ENCODE results near the gene LIMS3.
"Not testable (repeated sequence)": the region's sequence is repeated elsewhere in the genome, so short reads cannot be mapped to it uniquely, and the experiment has no call there.

Gene LIMS3

GRCh38 chr2:109897769-109898461 lies 573 bp upstream of the LIMS3 start:
- not testable (repeated sequence) for H4K8ac ChIP-seq (ENCODE audit: low read depth, low read length); H4K5ac ChIP-seq (ENCODE audit: low read length); H2BK15ac ChIP-seq (replicated peaks; ENCODE audit: low read depth); H3K36me3 ChIP-seq (ENCODE audit: control insufficient read depth, insufficient read depth, low read length); H3K4ac ChIP-seq (ENCODE audit: low read depth, low read length); DNase-seq; H2BK5ac ChIP-seq (ENCODE audit: low read length); H3K27me3 ChIP-seq (ENCODE audit: insufficient read depth, low read length, poor library complexity); H3K79me2 ChIP-seq (ENCODE audit: control insufficient read depth, insufficient read depth, low read length); H2BK120ac ChIP-seq (ENCODE audit: low read depth, low read length); H3K9ac ChIP-seq (ENCODE audit: low read length); H3K4me2 ChIP-seq (ENCODE audit: low read length); H3K27ac ChIP-seq (ENCODE audit: low read depth, low read length); H3K79me1 ChIP-seq (ENCODE audit: low read length); H2AK5ac ChIP-seq (ENCODE audit: low read length); H3K4me3 ChIP-seq (ENCODE audit: low read length); H3K23ac ChIP-seq (ENCODE audit: low read length); H3K18ac ChIP-seq (ENCODE audit: low read length); H3K56ac ChIP-seq (ENCODE audit: low read length); H3K4me1 ChIP-seq (ENCODE audit: control insufficient read depth, low read depth, low read length)
- no CpG with 5 or more reads among the region's 8 CpGs for WGBS (ENCODE audit: extremely low coverage, insufficient coverage, low lambda C conversion rate)

- H3K4me2 ChIP-seq (ENCODE audit: low read length); H4K8ac ChIP-seq (ENCODE audit: low read depth, low read length); H2AK5ac ChIP-seq (ENCODE audit: low read length); H3K36me3 ChIP-seq (ENCODE audit: control insufficient read depth, insufficient read depth, low read length); H3K79me2 ChIP-seq (ENCODE audit: control insufficient read depth, insufficient read depth, low read length); H3K4me1 ChIP-seq (ENCODE audit: control insufficient read depth, low read depth, low read length); H3K56ac ChIP-seq (ENCODE audit: low read length); H2BK15ac ChIP-seq (replicated peaks; ENCODE audit: low read depth); H3K9ac ChIP-seq (ENCODE audit: low read length); DNase-seq; H3K23ac ChIP-seq (ENCODE audit: low read length); H3K4me3 ChIP-seq (ENCODE audit: low read length); H2BK5ac ChIP-seq (ENCODE audit: low read length); H3K79me1 ChIP-seq (ENCODE audit: low read length); H3K4ac ChIP-seq (ENCODE audit: low read depth, low read length); H3K27me3 ChIP-seq (ENCODE audit: insufficient read depth, low read length, poor library complexity); H3K18ac ChIP-seq (ENCODE audit: low read length); H2BK120ac ChIP-seq (ENCODE audit: low read depth, low read length); H4K5ac ChIP-seq (ENCODE audit: low read length); H3K27ac ChIP-seq (ENCODE audit: low read depth, low read length): not testable (repeated sequence)
- no CpG with 5 or more reads among the region's 8 CpGs for WGBS (ENCODE audit: extremely low coverage, insufficient coverage, low lambda C conversion rate)
Measured at GRCh38 chr2:109905796-109906195, 7.3 kb downstream of the LIMS3 start.

- not testable (repeated sequence) for H3K4ac ChIP-seq (ENCODE audit: low read depth, low read length); H3K9ac ChIP-seq (ENCODE audit: low read length); H3K79me1 ChIP-seq (ENCODE audit: low read length); H3K4me2 ChIP-seq (ENCODE audit: low read length); H2BK15ac ChIP-seq (replicated peaks; ENCODE audit: low read depth); H3K36me3 ChIP-seq (ENCODE audit: control insufficient read depth, insufficient read depth, low read length); H4K8ac ChIP-seq (ENCODE audit: low read depth, low read length); H3K23ac ChIP-seq (ENCODE audit: low read length); H2AK5ac ChIP-seq (ENCODE audit: low read length); H3K27me3 ChIP-seq (ENCODE audit: insufficient read depth, low read length, poor library complexity); H3K56ac ChIP-seq (ENCODE audit: low read length); H2BK120ac ChIP-seq (ENCODE audit: low read depth, low read length); H3K18ac ChIP-seq (ENCODE audit: low read length); H3K79me2 ChIP-seq (ENCODE audit: control insufficient read depth, insufficient read depth, low read length); H3K4me1 ChIP-seq (ENCODE audit: control insufficient read depth, low read depth, low read length); H4K5ac ChIP-seq (ENCODE audit: low read length); DNase-seq; H3K4me3 ChIP-seq (ENCODE audit: low read length); H2BK5ac ChIP-seq (ENCODE audit: low read length); H3K27ac ChIP-seq (ENCODE audit: low read depth, low read length)
- WGBS (ENCODE audit: extremely low coverage, insufficient coverage, low lambda C conversion rate) = no CpG with 5 or more reads among the region's 2 CpGs
Measured at GRCh38 chr2:109908626-109909025, 10.1 kb downstream of the LIMS3 start.

- not testable (repeated sequence) for H2BK5ac ChIP-seq (ENCODE audit: low read length); H4K5ac ChIP-seq (ENCODE audit: low read length); DNase-seq; H3K56ac ChIP-seq (ENCODE audit: low read length); H3K4me3 ChIP-seq (ENCODE audit: low read length); H4K8ac ChIP-seq (ENCODE audit: low read depth, low read length); H3K27me3 ChIP-seq (ENCODE audit: insufficient read depth, low read length, poor library complexity); H3K27ac ChIP-seq (ENCODE audit: low read depth, low read length); H2AK5ac ChIP-seq (ENCODE audit: low read length); H3K36me3 ChIP-seq (ENCODE audit: control insufficient read depth, insufficient read depth, low read length); H3K79me1 ChIP-seq (ENCODE audit: low read length); H3K23ac ChIP-seq (ENCODE audit: low read length); H3K79me2 ChIP-seq (ENCODE audit: control insufficient read depth, insufficient read depth, low read length); H3K4me2 ChIP-seq (ENCODE audit: low read length); H2BK15ac ChIP-seq (replicated peaks; ENCODE audit: low read depth); H3K4me1 ChIP-seq (ENCODE audit: control insufficient read depth, low read depth, low read length); H3K9ac ChIP-seq (ENCODE audit: low read length); H2BK120ac ChIP-seq (ENCODE audit: low read depth, low read length); H3K4ac ChIP-seq (ENCODE audit: low read depth, low read length); H3K18ac ChIP-seq (ENCODE audit: low read length)
Measured at GRCh38 chr2:109910789-109911188, 12.3 kb downstream of the LIMS3 start.

- H3K27ac ChIP-seq (ENCODE audit: low read depth, low read length); H3K79me1 ChIP-seq (ENCODE audit: low read length); H3K4ac ChIP-seq (ENCODE audit: low read depth, low read length); H3K9ac ChIP-seq (ENCODE audit: low read length); DNase-seq; H3K79me2 ChIP-seq (ENCODE audit: control insufficient read depth, insufficient read depth, low read length); H3K4me2 ChIP-seq (ENCODE audit: low read length); H4K8ac ChIP-seq (ENCODE audit: low read depth, low read length); H3K56ac ChIP-seq (ENCODE audit: low read length); H3K4me3 ChIP-seq (ENCODE audit: low read length); H4K5ac ChIP-seq (ENCODE audit: low read length); H3K4me1 ChIP-seq (ENCODE audit: control insufficient read depth, low read depth, low read length); H2AK5ac ChIP-seq (ENCODE audit: low read length); H3K23ac ChIP-seq (ENCODE audit: low read length); H2BK15ac ChIP-seq (replicated peaks; ENCODE audit: low read depth); H2BK5ac ChIP-seq (ENCODE audit: low read length); H2BK120ac ChIP-seq (ENCODE audit: low read depth, low read length); H3K18ac ChIP-seq (ENCODE audit: low read length); H3K36me3 ChIP-seq (ENCODE audit: control insufficient read depth, insufficient read depth, low read length); H3K27me3 ChIP-seq (ENCODE audit: insufficient read depth, low read length, poor library complexity): not testable (repeated sequence)
- WGBS (ENCODE audit: extremely low coverage, insufficient coverage, low lambda C conversion rate) = no CpG with 5 or more reads among the region's 2 CpGs
Measured at GRCh38 chr2:109913911-109914310, 15.4 kb downstream of the LIMS3 start.

- H3K23ac ChIP-seq (ENCODE audit: low read length); H3K4me3 ChIP-seq (ENCODE audit: low read length): not testable (repeated sequence)
- no CpG with 5 or more reads among the region's 7 CpGs for WGBS (ENCODE audit: extremely low coverage, insufficient coverage, low lambda C conversion rate)
Measured at GRCh38 chr2:109914552-109914951, 16.1 kb downstream of the LIMS3 start.

More at GRCh38 chr2:109914552-109914951, 16.1 kb downstream of the LIMS3 start:
- not testable (repeated sequence) for H2AK5ac ChIP-seq (ENCODE audit: low read length); H3K4me1 ChIP-seq (ENCODE audit: control insufficient read depth, low read depth, low read length); DNase-seq; H3K27ac ChIP-seq (ENCODE audit: low read depth, low read length); H3K79me2 ChIP-seq (ENCODE audit: control insufficient read depth, insufficient read depth, low read length); H3K36me3 ChIP-seq (ENCODE audit: control insufficient read depth, insufficient read depth, low read length); H3K56ac ChIP-seq (ENCODE audit: low read length); H3K18ac ChIP-seq (ENCODE audit: low read length); H3K79me1 ChIP-seq (ENCODE audit: low read length); H2BK120ac ChIP-seq (ENCODE audit: low read depth, low read length); H4K5ac ChIP-seq (ENCODE audit: low read length); H3K27me3 ChIP-seq (ENCODE audit: insufficient read depth, low read length, poor library complexity); H3K4me2 ChIP-seq (ENCODE audit: low read length); H2BK5ac ChIP-seq (ENCODE audit: low read length); H2BK15ac ChIP-seq (replicated peaks; ENCODE audit: low read depth); H3K4ac ChIP-seq (ENCODE audit: low read depth, low read length); H4K8ac ChIP-seq (ENCODE audit: low read depth, low read length); H3K9ac ChIP-seq (ENCODE audit: low read length)

Measured in mesendoderm (in vitro differentiated cells).